HG03558 (cell line): Measurements from ENCODE around the gene ANKRD10.
"Not testable (repeated sequence)": the region's sequence is repeated elsewhere in the genome, so short reads cannot be mapped to it uniquely, and the experiment has no call there.

ENCODE experiments used
- ATAC-seq: cut with Tn5 transposase; IDR thresholded peaks from one replicate; pipeline ENCODE4 v1.9.1; 2021; ENCODE audit warnings: moderate number of reproducible peaks; ENCODE audit not compliant: unreplicated experiment; ENCODE audit errors: extremely low read depth

Gene ANKRD10

DNA sequence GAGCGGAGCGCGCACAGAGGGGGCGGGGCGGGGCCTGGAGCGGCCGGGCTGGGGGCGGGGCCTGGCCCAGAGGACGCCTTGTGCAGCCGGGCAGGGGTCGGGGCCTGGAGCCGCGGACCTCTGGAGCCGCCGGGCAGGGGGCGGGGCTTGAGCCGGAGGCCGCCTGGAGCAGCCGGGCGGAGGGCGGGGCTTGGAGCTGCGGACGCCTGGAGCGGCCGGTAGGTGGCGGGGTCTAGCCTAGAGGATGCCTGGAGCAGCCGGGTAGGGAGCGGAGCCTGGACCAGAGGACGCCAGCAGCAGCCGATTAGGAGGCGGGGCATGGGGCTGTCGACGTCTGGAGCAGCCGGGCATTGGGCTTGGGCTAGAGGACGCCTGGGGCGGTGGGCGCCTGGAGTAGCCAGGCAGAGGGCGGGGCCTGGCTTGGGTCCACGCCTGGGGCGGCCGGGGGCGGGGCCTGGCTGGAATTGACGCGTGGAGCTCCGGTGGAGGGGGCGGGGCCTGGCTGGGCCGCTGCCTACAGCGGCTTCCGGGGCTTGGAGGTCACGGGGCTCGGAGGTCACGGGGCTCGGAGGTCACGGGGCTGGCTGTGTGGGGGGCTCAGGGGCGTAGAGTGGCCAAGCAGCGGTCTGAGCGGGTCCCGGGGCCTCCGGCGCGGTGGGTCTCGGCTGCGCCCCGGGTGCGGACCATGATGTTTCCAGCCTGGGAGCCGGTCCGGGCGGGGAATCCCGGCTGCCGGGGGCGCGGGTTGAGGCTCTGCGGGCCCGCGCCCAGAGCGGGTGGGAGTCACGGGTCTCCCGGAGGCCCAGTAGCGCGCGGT is at the start of gene ANKRD10:
ANKRD10 (minus strand) TSS at position 13 of the 817 bp plus-strand sequence. CDS start 135 bp downstream, outside the sequence.
- ATAC-seq: peak; percentile 63

DNA sequence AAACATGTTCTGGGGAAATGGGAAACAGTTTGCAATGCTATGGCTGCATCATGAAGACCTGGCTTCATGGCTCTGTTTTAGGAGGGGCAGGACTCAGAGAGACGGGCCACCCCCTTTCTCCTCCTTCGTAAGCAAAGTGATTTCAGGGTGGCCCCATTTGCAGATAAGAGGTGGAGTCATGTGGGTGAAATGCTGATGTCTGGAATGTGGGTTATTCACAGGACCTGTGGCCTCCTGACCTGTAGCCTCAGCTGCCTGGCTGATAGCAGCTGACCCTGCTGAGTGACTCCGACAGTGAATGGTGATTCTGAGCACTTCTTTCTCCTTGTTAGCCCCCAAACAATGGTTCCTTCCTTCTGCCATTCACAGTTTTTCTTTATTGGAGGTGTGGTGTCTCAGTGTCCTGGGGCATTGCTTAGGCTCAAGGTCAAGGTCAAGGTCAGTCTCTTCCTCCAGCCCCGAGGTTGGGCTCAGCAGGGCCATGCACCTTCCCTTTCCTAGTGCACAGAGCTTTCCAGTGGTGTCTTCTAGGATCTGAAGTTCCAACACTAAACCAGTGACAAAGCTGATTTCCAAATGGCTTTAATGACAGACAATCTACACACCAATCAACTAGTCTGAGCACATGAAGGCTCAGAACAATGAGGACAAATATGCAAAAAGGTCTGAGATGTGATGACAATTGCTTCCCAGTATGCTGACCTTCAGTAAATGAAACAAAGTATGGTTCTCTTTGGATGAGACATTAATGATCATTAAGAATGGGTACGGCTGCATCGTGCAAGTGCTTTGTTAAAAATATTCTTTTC is 49.6 kb upstream of the ANKRD10 start:
- ATAC-seq: no peak

DNA sequence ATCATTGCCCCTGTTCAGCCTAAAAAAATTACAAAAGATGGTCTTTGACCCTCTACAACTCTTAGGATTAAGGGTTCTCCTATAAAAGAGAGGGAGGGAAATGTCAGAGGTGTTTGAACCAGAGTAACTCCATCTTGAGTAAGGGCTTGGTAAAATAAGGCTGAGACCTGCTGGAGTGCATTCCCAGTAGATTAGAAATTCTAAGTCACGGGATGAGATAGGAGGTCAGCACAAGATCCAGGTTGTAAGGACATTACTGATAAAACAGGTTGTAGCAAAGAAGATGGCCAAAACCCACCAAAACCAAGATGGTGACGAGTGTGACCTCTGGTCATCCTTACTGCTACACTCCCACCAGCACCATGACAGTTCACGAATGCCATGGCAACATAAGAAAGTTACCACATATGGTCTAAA is 48.7 kb upstream of the ANKRD10 start:
- ATAC-seq: no peak

DNA sequence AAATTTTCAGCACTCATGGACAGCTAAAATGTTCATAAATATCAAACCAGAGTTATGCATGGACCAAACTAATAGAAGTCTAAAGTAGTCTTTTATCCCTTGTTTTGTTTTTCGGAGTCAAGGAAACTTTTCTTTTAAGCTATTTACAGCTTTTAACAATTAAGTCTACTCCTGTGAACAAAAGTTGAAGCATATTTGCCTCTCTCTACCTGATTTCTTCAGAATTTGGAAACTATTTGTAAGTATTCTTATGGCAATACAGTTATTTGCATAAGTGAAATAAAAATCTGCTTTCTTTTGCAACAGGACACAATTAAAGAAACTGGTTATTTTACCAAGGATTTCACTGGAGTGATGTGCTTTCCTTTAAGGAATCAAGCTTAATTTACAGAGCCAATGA is 47.1 kb upstream of the ANKRD10 start:
- ATAC-seq: no peak

DNA sequence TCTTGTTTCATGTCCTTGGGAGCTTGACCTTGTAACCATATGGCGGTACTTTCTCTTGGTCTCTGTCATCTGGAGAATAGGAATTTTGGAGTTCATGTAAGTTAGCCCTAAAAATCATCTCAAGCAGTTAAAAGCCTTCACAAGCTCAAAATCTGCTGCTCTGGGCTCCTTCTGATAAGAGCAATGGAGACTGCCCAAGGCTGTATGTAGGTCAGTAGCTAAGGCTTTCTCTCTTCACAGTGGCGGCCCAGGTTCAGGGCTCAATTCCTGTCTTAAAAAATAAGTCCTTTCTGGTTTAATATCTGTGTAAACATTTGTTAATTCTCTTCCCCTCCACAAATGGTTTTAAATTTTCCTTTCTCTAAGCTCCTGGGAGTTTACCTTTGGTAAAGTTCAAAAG is 45.3 kb upstream of the ANKRD10 start:
- ATAC-seq: no peak

DNA sequence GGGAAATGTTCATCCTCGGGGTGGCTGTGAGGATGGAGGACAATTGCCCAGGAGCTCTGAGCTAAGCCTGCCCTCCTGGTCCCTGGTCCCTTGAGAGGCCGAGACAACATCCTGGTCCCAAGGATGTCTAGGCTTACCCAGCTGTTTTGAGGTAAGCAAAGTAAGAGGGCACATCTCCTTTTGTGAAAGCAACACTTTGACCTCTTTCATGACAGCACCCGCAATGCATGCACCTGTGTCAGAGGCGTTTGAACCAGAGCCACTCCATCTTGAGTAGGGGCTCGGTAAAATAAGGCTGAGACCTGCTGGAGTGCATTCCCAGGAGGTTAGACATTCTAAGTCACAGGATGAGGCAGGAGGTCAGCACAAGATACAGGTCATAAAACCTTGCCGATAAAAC is 43.1 kb upstream of the ANKRD10 start:
- no peak for ATAC-seq

DNA sequence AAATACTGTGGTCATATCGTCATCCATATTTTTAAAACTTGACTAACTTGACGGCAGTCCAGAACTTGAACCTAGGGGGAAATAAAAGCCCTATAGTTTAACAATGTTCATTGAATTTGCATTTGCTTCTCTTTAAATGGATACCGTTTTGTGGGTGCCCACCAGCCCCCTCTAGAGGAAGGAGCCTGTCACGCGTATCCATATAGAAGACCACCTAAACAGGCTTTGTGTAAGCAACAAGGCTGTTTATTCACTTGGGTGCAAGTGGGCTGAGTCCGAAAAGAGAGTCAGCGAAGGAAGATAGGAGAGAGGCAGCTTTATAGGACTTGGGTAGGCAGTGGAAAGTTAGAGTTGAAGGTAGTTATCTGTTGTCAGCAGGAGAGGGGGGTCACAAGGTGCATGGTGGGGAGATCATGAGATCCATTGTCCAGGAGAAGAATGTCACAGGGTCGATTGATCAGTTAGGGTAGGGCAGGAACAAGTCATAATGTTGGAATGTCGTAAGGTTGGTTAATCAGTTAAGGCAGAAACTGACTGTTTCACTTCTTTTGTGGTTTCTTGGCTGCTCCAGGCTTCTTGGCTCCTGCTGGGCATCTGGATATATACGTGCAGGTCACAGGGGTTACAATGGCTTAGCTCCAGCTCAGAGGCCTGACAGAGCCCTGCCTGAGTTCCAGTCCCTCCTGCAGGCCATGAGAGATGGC is 42.5 kb upstream of the ANKRD10 start:
- ATAC-seq: no peak

DNA sequence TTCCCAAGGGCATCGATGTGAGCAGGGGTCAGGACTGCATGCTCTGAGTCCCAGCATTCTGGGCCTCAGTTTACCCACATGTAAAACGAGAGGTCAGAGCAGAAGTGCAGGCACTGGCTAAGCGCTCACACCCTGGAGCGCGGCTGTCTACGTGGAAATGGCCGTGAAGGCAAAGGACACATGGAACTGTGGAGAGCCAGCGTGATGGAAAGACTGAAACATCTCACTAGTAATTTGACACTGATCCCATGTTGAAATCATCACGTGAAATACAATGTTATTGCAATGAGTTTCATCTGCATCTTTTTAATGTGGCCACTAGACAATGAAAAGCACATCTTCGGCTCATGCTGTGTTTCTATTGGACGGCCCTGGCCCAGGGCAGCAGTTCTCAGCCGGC is 41.3 kb upstream of the ANKRD10 start:
- not testable (repeated sequence) for ATAC-seq

DNA sequence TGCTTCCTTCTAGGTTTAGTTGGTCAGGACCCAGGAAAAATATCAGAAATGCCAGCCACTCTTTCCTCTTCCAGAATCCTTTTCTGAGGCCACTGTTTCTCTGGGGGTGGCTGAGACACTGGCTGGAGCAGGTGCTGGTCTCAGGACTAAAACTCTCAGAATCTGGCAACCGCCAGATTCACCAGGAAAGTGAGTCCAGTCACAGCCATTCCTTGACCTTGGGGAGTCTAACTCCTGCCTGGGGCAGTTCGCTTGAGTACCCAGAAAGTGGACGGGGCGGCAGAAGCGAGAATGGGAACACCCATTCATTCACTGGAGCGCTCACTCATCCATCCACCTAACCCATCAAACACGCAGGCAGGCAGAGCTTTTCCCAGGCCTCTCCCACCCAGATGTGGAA is 40.7 kb upstream of the ANKRD10 start:
- not testable (repeated sequence) for ATAC-seq

DNA sequence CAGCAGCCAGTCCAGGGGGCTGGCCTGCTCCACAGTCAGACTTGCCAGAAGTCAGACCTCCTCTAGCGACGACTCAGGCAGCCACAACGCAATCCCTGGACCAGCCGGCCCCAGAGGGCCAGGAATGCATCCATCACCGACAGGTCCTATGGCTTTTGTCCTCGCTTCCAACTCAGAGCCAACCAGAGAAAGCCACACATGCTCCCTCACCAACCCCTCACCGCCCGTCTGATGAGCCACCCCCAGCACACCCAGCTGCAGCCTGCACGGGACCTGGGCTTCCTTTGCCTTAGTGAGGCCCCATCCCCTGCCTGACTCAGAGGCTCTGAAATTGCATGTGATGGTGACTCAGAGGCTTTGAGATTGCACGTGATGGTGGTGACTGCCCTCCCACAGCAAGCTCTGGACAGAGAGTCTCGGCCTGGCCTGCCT is 40.2 kb upstream of the ANKRD10 start:
- ATAC-seq: peak; percentile 34

DNA sequence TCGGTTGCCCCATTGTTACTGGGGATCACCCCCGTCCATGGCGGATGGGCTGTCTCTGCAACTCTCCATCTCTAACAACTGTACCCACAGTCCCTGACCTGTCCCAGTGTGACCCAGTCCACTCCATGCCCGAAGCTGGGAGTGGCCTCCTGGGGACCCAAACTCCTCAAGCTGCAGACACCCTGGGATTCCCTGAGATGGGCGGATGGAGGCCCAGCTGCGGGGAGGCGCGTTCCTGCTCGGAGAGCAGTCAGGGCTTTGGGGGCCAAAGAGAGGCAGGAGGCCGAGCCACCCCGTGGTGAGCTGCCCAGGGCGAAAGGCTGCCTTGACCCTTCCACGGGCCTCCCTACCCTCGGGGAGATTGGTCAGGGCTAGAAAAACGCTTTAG is 39.7 kb upstream of the ANKRD10 start:
- ATAC-seq: not testable (repeated sequence)

DNA sequence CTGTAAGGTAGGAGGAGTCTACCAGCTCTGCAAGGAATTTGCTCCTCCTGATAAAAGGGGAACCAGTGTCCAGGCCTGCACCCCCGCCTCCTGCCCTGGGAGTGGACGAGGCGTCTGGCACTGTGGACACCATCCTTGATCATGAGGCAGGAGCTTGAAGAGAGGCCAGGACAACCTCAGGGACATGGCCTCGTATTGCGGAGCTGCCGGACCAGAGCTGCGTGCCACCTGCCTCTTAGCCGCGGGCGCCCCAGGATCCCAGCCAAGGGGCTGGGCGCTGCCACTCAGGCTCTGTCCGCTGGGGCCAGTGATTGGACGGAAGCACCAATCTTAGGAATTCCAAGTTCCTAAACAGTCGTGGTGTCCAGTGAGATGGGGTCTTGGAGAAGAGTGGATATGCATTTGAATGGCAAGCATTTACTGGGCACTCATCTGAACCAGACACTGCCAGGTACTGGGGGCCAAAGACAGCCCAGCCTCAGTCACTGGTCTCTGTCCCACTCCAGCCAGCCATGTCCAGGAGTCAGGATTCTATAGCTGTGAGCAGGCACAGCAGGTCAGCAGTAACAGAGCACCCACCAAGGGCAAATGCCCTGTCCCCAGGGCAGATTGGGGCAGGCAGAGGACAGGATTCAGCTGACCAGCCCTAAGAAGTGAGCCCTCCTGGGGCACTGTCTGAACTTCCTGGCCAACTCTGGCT is 39.1 kb upstream of the ANKRD10 start:
- ATAC-seq: no peak

DNA sequence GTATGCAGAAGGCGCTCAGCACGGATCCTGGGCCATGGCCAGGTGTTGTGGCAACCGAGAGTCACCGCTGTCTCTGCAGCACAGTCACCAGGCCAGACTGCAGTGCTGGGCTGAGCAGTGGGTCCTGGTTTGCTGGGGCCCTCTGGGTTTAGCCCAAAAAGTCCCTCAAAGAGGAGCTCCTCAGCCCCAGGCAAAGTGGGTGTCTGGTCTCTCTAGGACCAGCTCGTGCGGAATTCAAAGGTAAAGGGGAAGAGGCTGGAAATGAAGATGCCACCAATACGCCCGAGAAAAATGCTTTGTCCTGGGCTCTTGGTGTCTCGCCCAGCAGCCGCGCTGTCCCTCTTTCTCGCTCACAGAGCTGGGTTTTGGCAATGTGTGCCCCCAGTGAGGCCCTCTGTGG is 38.5 kb upstream of the ANKRD10 start:
- ATAC-seq: no peak

DNA sequence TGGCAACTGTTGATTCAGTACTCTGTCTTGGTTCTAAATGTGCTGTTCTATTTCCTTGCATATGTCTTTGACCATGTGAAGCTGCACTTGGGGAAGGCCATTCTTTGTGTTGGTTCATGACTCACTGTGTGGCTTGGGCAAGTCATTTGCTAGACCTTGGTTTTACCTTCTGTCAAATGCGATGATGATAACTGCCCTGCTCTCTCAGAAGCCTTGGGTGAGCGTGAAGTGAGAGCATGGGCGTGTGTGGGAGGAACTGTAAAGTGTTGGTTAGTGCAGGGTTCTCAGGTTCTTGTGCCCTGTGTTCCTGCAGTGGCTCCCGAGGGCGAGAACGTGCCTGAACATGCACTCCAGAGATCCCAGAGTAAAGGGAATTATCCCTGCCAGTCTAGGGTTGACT is 37.3 kb upstream of the ANKRD10 start:
- ATAC-seq: peak; percentile 67

DNA sequence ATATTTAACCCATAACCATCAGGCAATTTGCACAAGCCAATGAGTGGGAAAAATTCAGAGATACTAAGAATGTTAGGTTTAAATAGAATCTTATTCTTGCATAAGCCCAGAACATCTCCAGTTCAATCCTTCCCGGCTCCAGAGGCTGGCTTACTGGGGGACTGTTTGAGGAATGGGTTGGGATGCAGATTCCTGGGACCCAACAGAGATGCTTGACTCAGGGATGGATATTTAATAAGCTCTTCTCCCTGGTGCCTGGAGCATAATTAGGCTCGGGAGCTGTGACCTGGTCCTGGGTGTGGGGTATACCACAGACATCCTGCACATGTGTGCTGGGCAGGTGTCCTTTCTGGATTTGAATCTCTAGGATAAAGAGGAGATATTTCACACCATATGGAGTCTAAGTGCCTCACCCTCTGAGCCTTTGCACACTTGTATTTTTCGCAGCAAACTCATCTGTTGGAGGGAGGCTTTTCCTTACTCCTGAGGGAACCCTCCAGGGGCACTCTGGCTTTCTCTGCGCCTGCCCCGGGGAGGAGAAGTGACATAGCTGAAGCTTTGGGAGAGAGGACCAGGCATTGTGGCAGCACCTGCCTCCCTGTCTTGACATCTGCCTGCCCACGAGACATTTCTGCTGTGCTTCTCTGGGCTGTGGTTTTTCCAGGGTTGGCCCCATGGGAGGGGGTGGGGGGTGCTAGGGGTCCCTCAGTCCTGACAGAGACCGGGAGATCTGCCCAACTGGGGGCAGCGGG is 36.1 kb upstream of the ANKRD10 start:
- no peak for ATAC-seq

DNA sequence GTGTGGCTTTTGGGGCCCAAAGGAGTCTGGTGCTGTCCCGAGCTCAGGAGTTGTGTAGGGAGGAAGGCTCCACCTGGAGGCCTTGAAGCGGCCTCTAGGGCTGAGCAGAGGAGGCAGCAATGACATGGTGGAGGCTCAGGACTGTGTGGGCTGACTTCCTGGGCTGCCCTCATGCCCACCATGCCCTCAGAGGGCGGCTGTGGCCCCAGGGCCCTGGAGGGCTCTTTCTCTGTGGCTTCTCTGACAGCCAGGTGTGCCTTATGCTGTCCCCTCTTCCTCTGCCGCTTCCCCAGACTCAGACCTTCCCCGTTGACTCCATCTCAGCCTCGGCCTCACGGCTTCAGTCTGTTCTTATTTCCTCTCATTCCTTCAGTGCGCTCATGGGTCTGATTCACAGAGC is 35.5 kb upstream of the ANKRD10 start:
- no peak for ATAC-seq

DNA sequence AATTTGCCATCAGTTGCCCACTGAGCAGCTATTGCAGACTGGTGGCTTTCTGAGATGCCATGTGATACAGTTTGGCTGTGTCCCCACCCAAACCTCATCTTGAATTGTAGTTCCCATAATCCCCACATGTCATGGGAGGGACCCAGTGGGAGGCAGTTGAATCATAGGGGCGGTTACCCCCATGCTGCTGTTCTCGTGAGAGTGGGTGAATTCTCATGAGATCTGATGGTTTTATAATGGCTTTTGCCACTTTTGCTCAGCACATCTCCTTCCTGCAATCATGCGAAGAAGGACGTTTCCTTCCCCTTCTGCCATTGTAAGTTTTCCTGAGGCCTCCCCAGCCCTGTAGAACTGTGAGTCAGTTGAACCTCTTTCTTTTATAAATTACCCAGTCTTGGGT is 34.8 kb upstream of the ANKRD10 start:
- no peak for ATAC-seq

DNA sequence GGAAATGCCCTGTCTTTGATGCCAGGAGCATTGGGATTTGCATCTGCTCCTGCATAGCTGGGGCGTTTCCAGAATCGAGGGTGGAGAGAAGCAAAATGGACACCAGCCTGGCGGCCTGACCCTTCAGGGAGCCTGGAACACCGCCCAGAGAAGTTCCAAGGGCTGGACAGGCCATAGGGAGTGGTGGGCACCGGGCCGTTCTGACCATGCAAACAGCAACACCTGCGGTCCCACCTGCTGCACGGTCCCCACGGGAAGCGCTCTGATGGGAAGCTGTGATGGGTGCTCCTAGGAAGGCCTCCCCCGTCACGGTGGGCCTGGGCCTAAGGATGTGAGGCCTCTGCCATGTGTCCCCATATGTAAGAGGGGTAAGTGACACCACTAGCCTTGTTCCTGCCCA is 34.2 kb upstream of the ANKRD10 start:
- ATAC-seq: no peak

DNA sequence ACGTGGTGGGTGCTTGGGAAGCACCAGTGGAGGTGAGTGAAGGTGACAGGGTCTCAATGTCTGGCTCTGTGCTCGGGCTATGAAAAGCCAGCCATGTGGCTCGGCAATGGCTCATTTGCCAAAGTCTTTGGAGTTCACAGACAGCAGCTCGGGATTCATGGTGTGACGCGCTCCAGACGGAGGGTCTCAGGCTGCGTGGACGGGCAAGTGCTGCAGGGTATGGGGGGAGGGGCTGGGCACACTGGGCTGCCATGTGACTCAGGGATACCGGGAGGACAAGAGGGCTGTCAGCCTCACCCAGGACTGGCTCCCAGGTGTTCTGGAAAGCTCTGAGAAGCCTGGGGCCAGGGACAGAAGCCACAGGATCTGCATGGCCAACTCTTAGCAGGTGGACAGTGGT is 32.5 kb upstream of the ANKRD10 start:
- not testable (repeated sequence) for ATAC-seq
